ENCODE data around the gene ACTN4.
A peak's percentile ranks its signal among the peaks of the same experiment; 100 is the strongest.

Gene ACTN4

DNA sequence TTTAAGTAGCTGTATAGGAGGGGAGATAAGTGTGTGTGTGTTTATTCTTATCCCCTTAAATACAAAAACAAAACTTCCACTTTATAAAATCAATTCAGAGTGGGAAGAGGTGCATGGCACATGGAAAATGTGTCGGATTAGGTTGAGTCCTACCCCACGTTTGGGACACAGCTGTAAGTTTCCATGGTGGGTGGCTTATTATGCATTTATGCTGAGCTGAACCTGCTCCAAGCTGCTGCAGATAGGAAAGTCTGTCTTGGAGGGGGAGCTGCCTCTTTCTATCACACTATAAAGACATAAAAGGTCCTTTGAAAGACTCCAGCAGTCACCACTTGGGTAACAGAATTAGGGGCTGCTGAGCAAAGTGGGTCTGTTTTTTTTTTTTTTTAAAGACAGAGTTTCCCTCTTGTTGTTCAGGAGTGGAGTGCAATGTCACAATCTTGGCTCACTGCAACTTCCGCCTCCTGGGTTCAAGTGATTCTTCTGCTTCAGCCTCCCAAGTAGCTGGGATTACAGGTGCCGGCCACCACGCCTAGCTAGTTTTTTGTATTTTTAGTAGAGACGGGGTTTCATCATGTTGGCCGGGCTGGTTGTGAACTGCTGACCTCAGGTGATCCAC, 15.2 kb downstream of the ACTN4 start:
- no peak for DNase-seq

DNA sequence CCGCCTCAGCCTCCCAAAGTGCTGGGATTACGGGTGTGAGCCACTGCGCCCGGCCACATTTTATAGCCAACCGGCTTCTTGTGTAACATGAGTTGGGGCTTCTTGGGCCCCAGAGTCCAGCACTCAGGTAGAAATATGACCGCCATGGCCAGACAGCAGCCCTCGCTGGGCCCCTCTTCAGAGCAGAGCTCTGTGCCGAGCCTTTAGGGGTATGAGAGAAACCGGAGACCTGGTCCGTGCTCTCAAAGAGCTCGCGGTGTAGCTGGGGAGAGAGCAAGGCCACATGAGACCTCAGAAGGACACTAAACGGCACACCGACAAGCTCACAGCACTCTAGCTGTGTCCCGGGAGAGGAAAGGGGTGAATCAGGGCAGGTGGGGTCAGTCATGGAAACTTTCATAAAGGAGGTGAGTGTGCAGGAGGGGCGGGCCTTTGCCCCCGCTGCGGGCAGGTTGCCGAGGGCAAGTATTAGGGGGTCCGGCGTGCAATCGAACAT, 15.8 kb downstream of the ACTN4 start:
- no peak for DNase-seq

DNA sequence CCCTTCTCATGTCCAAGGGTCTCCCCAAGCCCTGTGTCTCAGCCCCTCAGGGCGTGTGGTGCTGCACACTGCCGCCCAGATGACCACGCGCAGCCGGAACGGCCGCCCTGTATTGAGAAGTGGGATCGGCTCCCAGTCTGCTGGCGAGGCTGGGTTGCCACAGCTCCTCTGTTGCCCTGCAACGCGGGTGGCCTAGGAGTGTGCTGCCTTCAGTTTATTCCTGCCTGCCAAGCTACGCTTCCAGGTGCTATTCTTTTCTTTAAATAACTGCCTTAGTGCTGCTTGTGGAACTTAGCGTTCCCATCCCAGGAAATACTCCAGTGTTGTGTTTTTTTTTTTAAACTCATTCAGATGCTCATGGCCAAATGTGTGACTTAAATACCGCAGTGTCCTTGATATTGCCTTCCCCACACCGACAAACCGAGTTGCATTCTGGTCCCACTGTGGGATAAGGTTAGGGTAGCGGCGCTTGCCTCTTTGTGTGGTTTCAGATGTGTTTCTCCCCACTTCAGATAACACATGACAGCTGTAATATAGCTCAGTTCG, 16.6 kb downstream of the ACTN4 start:
- no peak for DNase-seq

DNA sequence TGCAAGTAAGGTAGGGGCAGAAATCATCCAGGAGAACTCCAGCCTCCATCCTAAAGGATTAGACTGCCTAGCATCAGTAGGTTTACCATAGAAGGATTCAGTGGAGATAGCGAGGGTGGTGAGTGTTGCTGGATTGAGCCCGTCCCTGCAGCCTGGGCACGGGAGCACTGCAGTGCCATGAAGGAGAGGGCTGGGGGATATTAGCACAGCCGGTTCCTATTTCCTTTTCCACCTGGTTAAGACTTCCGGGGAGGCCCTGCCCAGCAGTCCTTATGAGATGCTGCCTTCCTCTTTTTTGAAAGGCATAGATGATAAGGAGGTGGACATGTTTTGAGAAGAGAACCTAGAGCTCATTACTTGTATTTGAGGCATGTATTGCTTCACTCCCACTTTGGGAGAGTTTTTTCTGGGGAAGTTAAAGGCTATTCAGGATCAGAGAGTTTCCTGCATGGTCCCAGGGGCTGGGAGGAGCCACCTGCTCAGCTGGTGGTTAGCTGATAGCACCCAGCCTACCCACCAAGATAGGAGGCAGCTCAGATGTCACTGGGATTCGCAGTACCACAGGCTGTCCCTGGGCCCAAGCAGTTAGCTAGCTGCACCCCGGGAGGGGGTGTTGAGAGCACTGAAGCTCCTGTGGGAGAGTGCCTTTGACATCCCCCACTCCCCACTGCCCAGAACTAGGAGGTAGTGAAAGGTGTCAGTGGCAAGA, 17.2 kb downstream of the ACTN4 start:
- no peak for DNase-seq

DNA sequence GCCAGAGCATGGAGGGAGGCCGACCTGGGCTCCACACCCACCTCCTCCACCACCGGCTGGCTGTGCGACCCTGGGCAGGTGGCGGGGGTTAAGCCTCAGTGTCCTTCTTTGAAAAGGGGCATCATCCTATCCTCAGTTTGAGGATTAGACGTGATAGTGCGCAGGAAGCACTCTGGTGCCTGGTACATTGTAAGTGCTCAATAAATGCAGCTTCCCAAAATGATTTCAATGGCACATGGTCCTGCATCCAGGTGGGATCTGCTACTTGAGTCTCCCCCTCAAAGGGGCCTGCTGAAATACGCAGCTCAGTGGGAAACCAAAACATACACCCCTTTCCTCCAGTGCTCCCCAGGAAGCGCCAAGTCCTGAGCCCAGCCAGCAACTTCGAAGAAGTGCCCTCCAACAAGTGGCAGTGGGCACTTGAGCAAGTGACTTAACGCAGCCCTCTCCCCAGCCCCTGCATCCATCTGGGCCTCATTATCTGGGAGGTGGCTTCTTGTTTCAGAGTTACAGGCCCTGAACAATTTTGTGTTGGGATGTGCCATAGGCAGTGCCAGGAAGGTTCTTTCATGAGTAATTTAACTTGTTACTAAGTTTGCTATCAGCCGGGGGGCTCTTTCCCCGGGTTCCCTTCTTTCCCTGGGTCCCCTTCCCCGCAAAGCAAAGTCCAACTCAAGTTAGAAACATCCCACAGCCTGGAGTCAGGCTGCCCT, 17.9 kb downstream of the ACTN4 start:
- DNase-seq: no peak

DNA sequence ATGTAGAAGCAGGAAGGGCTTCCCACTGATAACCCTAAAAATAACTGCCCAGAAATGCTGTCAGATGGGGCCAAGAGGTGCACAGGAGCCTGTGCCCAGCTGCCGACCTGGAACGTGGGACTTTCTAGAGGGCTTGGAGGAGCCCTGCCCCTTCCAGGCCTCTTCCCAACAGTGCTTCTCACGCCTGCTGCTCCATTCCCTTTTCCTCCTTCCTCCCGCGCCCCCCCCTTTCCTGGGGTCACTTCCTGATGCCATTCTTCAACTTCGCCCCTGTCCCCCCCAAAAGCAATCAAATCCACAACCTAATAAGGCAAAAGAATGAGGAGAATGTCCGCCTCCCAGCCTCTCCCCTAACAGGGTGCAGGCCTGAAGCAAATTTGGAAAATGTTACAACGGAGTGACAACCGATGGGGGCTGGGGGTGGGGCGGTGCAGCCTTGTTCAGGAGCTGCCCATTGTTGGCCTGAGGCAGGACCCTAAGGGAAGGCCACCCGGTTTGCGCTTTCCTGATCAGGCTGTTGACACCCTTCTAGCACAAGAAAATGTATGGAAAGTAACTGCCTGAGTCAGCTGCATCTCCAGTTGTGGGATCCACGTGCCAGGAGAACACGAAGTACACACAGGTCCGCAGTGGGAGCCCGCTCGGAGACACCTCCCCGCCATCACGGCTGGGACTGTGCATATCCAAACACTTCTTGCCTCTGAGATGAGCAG, 18.7 kb downstream of the ACTN4 start:
- no peak for DNase-seq

DNA sequence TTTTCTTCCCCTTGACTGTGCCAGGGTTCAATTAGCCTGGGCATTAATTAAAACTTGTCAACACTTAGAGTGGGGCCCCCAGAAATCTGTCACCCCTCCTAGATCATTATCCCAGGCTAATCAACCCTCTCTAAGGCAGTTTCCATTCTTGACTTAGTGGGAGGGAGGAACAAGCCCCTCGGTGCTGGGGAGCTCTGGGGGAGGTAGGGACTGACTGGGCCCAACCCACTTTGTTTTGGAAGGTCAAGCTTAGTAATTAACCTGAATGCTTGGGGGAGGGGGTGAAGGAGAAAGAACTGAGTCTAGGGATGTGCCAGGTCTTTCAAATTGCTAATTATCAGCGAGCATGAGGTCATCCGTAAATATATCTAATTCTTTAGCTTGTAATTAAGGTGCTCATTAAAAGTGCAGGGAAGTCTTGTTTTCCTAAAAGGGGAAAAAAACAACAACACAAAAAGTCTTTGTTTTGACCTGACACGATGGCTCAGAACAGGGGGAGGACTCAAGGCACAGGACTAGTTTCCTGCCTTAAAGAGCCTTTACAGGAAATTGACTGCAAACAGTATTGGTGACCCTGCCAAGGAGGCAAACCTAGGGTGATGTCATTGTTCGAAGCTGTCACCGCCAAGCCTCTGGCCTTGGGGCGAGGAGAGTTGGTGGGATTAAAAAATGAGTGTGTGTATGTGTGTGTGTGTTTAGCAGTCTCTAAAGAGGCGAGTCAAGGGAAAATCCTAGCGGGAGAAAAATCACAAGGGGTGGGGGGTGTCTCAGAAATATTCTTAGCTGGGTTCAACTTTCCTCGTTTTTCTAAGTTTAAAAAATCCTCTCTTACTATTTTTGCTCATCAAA, 19.4 kb downstream of the ACTN4 start:
- DNase-seq: peak; percentile 78

DNA sequence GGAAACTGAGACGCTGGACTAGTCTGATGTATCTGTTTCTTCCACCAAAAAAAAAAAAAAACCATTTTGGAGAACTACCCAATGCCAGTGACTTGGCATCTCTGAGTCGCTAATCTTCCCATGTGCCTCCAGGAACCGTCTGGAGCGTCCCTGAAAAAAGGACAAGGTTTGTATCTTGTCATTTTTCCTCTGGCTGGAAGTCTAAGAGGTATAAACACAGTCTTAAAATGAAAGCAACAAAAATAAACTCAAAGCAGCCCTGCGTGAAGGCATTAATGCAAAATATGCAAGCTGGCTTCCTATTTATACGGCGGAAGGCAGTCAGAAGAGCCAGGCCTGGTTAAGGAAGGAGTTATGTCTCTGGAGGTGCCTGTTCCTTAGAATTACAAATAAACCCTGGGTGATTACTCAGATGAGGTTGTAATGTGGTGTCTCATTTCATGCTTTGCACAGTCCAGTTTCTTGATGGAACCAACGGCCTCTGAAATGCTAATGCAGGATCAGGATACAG, 20.3 kb downstream of the ACTN4 start:
- no peak for DNase-seq

DNA sequence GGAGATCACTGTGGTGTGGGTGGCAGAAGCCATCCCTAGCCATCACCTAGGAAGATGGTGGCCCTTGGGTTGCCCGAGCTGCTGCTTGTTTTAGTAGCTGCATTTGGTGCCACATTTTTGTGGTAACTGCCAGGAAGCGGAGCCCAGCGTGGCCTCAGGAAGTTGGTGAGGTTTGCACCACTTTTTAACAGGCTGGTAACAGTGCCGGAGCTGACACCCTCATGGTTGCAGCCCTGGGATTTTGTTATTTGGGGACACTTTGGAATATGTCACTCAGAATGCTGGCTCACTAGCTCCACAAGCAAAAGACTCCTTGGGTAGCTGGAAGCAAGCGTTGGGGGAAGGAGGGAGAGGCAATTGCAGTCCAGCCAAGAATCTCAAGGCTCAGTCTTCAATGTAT, 22.1 kb downstream of the ACTN4 start:
- peak; percentile 70 for DNase-seq

DNA sequence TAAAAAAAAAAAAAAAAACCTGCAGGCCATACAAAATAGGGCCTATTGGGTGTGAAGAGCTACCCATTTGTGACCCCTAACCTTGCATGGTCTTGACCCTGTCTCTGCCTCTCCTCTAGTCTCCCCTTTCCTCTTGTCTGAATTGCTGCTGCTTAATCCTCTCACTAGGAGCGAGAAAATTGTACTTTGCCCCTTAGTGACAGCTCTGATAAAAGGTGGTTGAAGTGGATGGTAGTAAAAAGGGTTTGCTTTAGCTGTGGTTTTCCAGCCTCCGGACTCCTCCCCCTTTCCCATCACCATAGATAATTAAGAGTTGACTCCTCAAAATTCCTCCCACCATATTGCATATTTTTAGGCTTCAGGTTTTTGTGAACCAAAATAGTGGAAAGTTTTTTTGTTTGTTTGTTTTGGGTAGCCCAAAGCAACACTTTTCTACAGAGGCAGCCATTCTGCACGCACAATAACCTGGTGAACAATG, 23.5 kb downstream of the ACTN4 start:
- DNase-seq: no peak

DNA sequence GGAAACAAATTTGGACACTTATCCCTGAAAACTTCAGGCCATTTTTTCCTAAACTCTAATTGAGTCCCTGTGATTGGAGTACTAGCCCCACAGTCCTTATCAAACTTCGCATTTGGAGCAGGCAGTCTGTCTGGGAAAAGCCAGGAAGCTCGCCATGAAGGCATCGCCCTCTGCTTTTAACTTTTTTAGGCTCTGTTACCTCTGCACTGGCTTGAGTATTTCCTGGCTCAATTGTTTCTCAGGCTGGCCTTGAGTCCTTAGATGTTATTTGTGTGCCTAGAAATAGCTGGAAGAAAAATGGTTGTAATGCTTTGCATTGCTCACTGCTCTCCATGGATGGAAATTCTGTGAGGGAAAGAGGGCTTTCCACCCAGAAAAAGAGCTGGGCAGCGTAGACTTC, 24.2 kb downstream of the ACTN4 start:
- DNase-seq: no peak

DNA sequence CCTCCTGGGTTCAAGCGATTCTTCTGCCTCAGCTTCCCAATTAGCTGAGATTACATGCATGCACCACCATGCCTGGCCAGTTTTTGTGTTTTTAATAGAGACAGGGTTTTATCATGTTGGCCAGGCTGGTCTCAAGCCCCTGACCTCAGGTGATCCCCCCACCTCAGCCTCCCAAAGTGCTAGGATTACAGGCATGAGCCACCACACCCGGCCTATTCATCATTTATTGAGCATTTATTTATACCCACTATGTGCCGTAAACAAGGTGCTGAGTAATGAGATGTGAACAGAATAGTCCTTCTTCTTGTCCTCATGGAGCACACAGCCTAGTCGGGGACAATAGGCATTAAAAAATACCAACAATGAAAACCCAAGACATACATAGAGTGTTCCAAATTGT, 25.6 kb downstream of the ACTN4 start:
- DNase-seq: no peak

DNA sequence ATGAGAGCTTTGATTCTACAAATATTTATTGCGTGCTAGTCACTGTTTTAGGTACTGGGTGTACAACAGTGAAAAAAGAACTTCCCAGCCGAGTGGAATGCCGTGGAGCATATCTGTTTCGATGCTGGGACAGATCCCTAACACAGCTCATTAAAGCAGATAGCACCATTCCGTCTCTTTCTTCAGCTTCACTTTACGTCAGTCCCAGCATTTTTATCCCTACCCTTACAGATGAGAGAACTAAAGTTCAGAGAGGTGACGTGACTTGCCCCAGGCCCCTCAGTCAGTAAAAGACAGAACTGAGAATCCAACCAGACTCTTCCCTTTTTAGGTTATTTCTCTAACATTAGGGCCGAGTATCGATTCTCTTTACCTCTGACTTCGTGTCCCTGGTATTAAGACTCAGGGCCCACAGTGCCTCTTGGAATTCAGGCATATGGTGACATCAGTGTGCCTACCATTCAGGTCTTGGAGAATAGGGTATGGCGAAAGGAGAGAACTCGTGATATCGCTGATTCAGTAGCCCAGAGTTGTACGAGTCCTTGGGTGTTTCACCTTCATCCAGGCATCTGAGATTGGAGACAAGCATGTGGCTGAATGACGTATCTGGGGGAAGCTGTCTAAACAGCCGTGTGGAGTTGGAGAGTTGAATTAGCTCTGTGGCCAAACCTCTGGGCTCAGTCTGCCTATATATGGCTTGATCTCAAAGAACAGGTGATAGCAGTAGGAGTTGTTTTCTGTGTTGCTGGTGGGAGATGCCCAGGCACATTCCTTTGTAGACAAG, 27.1 kb downstream of the ACTN4 start:
- no peak for DNase-seq

DNA sequence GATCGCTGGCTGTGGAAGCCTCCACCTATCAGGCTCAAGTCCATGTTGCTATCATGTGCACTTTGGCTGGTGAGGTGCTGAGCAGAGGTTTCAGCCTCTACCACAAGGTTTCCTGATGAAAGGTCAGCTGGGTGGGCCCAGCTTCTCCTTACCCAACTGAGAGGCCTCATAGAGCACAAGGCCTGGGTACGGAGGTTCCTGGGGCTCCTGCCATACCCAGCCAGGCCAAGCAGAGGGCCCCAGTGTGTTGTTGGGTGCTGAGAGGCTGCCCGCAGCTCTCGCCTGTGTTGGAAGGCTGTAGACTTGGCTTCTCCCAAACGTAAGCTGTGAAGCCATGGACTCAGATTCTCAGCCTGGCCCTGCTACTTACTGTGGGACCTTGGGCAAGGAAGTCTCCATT, 28.2 kb downstream of the ACTN4 start:
- peak; percentile 48 for DNase-seq

DNA sequence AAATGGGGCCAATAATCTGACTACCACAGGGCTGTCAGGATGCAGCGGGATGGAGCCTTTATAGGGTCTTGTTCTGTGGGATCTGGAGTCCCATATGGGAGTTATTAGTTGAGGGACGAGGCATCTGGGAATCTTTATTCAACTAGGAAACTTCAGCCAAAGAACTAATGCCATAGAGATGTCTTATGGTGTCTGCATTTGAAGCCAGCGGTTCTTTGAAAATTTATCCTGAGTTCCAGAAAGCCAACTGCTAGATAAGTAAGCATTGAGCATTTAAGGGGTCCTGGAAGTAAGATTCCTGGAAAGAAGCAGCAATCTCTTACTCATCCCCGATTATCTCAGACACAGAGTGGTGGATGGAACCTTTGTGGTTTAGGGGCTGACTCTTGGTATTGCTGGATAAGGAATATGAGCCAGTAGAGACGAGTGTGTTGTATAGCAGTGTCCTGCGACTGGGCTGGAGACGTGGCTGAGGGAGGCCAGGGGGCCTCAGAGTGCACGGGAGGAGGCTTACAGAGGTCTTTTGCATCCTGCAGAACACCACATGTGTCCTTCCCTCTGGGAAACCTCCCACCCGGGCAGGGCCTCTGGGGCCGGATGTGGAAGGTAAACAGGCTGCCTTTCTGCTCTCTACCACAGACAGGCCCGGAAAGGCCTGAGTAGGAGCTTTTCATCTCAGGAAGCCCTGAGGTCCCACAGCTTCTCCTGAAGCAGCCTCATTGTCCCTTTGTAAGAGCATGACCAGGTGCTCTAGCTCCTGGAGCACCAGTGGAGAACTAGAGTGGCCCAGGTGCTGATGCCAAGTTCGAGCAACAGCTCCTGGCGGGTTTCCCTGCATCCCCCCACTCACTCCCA, 28.8 kb downstream of the ACTN4 start:
- no peak for DNase-seq

DNA sequence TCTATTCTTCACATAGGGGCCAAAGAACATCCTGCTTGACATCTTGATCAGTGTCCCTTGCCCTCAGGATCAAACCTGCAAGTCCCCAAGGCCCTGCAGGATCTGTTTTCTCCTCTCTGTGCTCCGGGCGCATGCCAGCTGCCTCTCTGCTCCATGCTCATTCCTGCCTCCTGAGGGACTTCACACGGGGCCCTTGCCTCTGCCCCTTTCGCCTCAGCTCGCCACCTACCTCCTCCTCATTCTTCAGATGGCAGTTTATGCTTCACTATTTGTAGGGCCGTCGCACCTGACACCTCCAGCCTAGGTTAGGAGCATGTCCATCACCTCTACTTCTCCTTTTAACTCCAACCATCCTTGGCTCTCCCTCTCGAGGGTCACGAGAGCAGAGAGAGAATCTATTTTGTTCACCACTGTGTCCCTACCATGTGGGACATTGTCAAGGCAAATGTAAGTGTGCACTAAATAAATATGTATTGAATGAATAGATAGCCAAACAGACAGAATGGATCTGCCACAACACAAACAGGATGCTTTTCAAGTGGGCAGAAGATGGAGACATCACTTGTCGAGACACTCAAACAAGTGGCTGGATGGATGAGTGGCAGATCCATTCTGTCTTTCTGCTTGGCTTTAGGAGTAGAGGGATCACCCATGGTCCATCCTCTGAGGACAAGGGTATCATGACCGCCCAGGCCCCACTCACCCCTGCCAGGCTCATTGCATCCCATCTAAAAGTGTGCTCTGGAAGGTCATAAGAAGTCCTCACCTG, 29.6 kb downstream of the ACTN4 start:
- no peak for DNase-seq

DNA sequence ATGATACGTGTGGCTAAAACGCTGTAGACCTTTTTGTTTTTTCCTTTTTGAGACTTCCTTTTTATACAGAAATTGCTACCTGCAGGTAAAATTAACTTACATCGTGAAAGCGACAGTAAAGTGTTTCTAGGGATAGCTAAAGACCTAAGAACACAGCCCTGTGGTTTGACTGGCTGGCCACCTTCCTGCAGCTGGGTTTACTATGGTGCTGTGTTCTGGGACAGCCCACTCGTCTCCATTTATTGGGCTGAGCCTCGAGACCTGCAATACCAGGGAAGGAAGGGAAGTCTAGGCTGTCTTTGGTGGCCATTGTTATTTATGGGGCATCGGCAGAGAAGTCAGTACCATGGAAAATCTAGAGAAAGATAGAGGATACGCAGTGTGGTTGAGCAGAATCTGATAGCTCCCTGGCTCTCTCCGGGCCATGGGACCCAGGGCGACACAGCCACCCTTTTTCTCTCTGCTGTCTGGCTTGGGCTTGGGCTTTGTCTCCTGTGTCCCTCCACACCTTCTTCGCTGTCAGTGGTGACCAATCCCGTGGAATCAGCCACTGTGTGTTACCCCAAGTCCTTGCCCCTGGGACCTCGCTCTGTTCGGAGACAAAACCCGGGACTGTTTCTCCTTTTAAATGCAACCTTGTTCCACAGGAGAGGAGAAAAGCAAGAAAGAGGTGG, 30.9 kb downstream of the ACTN4 start:
- no peak for DNase-seq

DNA sequence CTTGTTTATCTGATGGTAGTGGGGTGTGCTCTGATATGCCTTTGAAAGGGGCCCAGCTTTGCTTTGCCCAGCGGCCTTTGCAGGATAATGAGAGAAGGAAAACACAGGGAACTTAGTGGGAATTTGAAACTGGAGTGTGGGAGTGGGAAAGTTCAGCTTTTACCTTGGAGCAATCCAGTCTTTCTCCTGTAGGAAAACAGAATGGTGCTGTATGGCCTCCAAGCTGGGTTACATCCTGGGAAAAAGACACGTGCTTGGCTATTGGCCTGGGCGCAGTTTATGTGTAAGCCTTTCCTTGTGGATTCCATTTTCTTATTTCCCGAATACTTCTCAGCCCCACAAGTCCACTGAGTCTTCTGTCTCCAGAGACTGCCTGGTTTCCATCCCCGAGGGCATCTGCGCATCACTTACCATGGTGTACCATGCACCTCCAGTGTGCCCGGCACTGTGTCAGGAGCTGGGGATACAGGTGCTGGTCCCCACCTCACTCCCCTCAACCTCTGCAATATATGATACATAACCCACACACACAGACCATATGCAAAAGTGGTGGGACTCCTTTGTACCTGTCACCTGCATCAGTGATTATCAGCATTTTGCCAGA, 31.5 kb downstream of the ACTN4 start:
- DNase-seq: no peak
